Smooth muscle cell (in vitro differentiated cells): ENCODE measurements around the gene ARMS2. TPM values are rescaled to one million over a fixed set of nuclear protein-coding genes. Genes with fewer than 3 reads are reported as not detected.

Experiments used
- DNase-seq: peaks from one replicate; lab custom pipeline; 2025; ENCODE audit not compliant: unreplicated experiment; lab: John Stamatoyannopoulos, UW
- H2AFZ ChIP-seq: fragments of 200-600 bp; sonication (generic); 2 replicates; pipeline ENCODE4 v1.6.0; 2016; ENCODE audit warnings: antibody characterized with exemption, low read depth, mild to moderate bottlenecking
- H3F3A ChIP-seq: fragments of 200-600 bp; sonication (generic); 2 replicates; pipeline ENCODE4 v1.6.0; 2017; ENCODE audit warnings: antibody characterized with exemption, low read depth
- H3K27ac ChIP-seq: fragments of 200-600 bp; sonication (generic); 2 replicates; pipeline ENCODE4 v1.5.1; 2016; ENCODE audit warnings: low read depth, mild to moderate bottlenecking
- H3K27me3 ChIP-seq: fragments of 200-600 bp; sonication (generic); 2 replicates; pipeline ENCODE4 v1.6.1; 2016; ENCODE audit warnings: low read depth, mild to moderate bottlenecking
- H3K36me3 ChIP-seq: fragments of 200-600 bp; sonication (generic); 2 replicates; pipeline ENCODE4 v1.5.1; 2016; ENCODE audit warnings: low read depth
- H3K4me1 ChIP-seq: fragments of 200-600 bp; sonication (generic); 2 replicates; pipeline ENCODE4 v1.5.1; 2016; ENCODE audit warnings: low read depth
- H3K4me2 ChIP-seq: fragments of 200-600 bp; sonication (generic); 2 replicates; pipeline ENCODE4 v1.6.0; 2016; ENCODE audit warnings: mild to moderate bottlenecking
- H3K4me3 ChIP-seq: fragments of 200-600 bp; sonication (generic); 2 replicates; pipeline ENCODE4 v1.5.1; 2016; ENCODE audit warnings: mild to moderate bottlenecking
- H3K79me2 ChIP-seq: fragments of 200-600 bp; sonication (generic); 2 replicates; pipeline ENCODE4 v1.6.0; 2016; ENCODE audit warnings: low read depth, mild to moderate bottlenecking
- H3K9ac ChIP-seq: fragments of 200-600 bp; sonication (generic); 2 replicates; pipeline ENCODE4 v1.6.0; 2016; ENCODE audit warnings: low read depth
- H3K9me3 ChIP-seq: fragments of 200-600 bp; sonication (generic); replicated peaks from 2 replicates; pipeline ENCODE4 v1.5.1; 2016; ENCODE audit warnings: low read depth
- H4K20me1 ChIP-seq: fragments of 200-600 bp; sonication (generic); 2 replicates; pipeline ENCODE4 v1.6.0; 2016; ENCODE audit warnings: low read depth
- CTCF ChIP-seq: fragments of 200-600 bp; sonication (generic); IDR thresholded peaks from 2 replicates; pipeline ENCODE4 v1.5.1; 2017; ENCODE audit warnings: borderline replicate concordance, mild to moderate bottlenecking, antibody characterized with exemption; ENCODE audit not compliant: insufficient read depth, poor library complexity, severe bottlenecking
- WGBS: methylation state at CpG from one replicate; pipeline ENCODE4 v1.1.7; 2016; ENCODE audit warnings: low lambda C conversion rate; 5-methylcytosine and 5-hydroxymethylcytosine counted together
- polyA plus RNA-seq: library from polyadenylated mRNA; unstranded; fragments of >200 nt; fragmentation: Nextera tagmentation; extraction: Ambion mirVana; gene quantifications from 2 replicates; pipeline ENCODE4 v1.2.1, GENCODE V29; 2016
- total RNA-seq: library from RNA; depleted of rRNA; stranded (reverse); fragments of >200 nt; gene quantifications from 2 replicates; pipeline ENCODE4 v1.2.3, GENCODE V29; 2014

Gene ARMS2
- total and polyA plus RNA-seq, 2 experiments from 2014 or later: not detected

- H3K36me3 ChIP-seq: no peaks in the 10 kb centered on the region
- WGBS: 95% methylated on average over 4 of the region's 4 CpGs
- peaks cover 33% of the 10 kb centered on the region for H3K79me2 ChIP-seq
- H3K4me1 ChIP-seq: peaks cover 19% of the 10 kb centered on the region
- no peak overlapping the region for H3K4me3 ChIP-seq
- no peaks in the 10 kb centered on the region for H3K27me3 ChIP-seq
- peaks cover 24% of the 10 kb centered on the region for H3F3A ChIP-seq
- H2AFZ ChIP-seq: no peak overlapping the region
- no peak for DNase-seq
- peaks cover 5% of the 10 kb centered on the region for H4K20me1 ChIP-seq
- peak overlapping the region; percentile 63 for H3K4me2 ChIP-seq
- no peak for TF ChIP-seq CTCF
- H3K9me3 ChIP-seq: no peaks in the 10 kb centered on the region
- peak overlapping the region; percentile 50 for H3K9ac ChIP-seq
- H3K27ac ChIP-seq: peak overlapping the region; percentile 85
These were observed 15.4 kb downstream of the ARMS2 start for GRCh38 chr10:122469848-122470247.

- H3K4me3 ChIP-seq: no peak overlapping the region
These were observed 17.2 kb downstream of the ARMS2 start for GRCh38 chr10:122471531-122472177.

GRCh38 chr10:122473116-122473515 is 18.7 kb downstream of the ARMS2 start:
- no peak for TF ChIP-seq CTCF
- H3K4me3 ChIP-seq: no peak overlapping the region
- H3K79me2 ChIP-seq: peaks cover 15% of the 10 kb centered on the region
- H3K27ac ChIP-seq: no peak overlapping the region
- no peaks in the 10 kb centered on the region for H3K27me3 ChIP-seq
- DNase-seq: no peak
- H3K4me2 ChIP-seq: no peak overlapping the region
- no peaks in the 10 kb centered on the region for H3K9me3 ChIP-seq
- H3K36me3 ChIP-seq: no peaks in the 10 kb centered on the region
- H2AFZ ChIP-seq: no peak overlapping the region
- peaks cover 36% of the 10 kb centered on the region for H3K4me1 ChIP-seq
- H3F3A ChIP-seq: peaks cover 39% of the 10 kb centered on the region
- 94% methylated on average over 8 of the region's 8 CpGs for WGBS
- no peaks in the 10 kb centered on the region for H4K20me1 ChIP-seq
- H3K9ac ChIP-seq: no peak overlapping the region

More at GRCh38 chr10:122471531-122472177, 17.2 kb downstream of the ARMS2 start:
- H2AFZ ChIP-seq: no peak overlapping the region
- H3K36me3 ChIP-seq: no peaks in the 10 kb centered on the region
- H3K9me3 ChIP-seq: no peaks in the 10 kb centered on the region
- no peaks in the 10 kb centered on the region for H4K20me1 ChIP-seq
- WGBS: 84% methylated on average over 4 of the region's 4 CpGs
- H3F3A ChIP-seq: peaks cover 31% of the 10 kb centered on the region
- H3K79me2 ChIP-seq: peaks cover 24% of the 10 kb centered on the region
- H3K9ac ChIP-seq: no peak overlapping the region
- no peaks in the 10 kb centered on the region for H3K27me3 ChIP-seq
- H3K27ac ChIP-seq: peak overlapping the region; percentile 34
- peaks cover 36% of the 10 kb centered on the region for H3K4me1 ChIP-seq
- no peak for TF ChIP-seq CTCF
- DNase-seq: no peak
- peak overlapping the region; percentile 33 for H3K4me2 ChIP-seq
